Measurements from ENCODE around the gene ATP2C1.

GRCh38 chr3:131007256-131007655, 113.4 kb downstream of the ATP2C1 start:
- TF ChIP-seq CTCF (IDR thresholded peaks at IDR 0.05; ENCODE audit: insufficient read depth, low read length, poor library complexity, severe bottlenecking) (no peak), EZH2phosphoT487 (conservative IDR thresholded peaks at IDR 0.05; ENCODE audit: low read length) (no peak)

Data from SU-DHL-6 (cell line).